Endothelial cell of umbilical vein (primary cell): ENCODE results near the gene IFI6. TPM values are rescaled to one million over a fixed set of nuclear protein-coding genes. Genes with fewer than 3 reads are reported as not detected.

Experiments used
- BruUV-seq: library from RNA; stranded (reverse); fragments of 400-500 nt; replicated peaks from 2 replicates; lab custom pipeline; 2021; lab: Mats Ljungman, UMichigan
- CTCF ChIA-PET: fragments of 300-600, 350-600 bp; sonication (Branson Sonifier 250); formaldehyde crosslinking; loops from one replicate; lab custom pipeline; 2021; ENCODE audit warnings: antibody characterized with exemption, inconsistent platforms; lab: Charles Lee
- POLR2A ChIA-PET: fragments of 300-600, 350-600 bp; sonication (Branson Sonifier 250); formaldehyde crosslinking; loops from one replicate; lab custom pipeline; 2021; ENCODE audit warnings: antibody characterized with exemption, inconsistent platforms; lab: Charles Lee
- DNase-seq: peaks from one replicate; pipeline ENCODE4 v3.0.0-alpha.2; 2011; ENCODE audit warnings: low read depth, low spot score
- FAIRE-seq: peaks from 2 replicates; lab custom pipeline; 2011; peaks lifted over from hg19 to GRCh38; lab: Jason Lieb, UNC
- H2AFZ ChIP-seq: 2 replicates; pipeline ENCODE4 v1.6.0; 2012; ENCODE audit warnings: low read depth, low read length, control low read depth, inconsistent platforms
- H3K27ac ChIP-seq: 2 replicates; pipeline ENCODE4 v1.5.1; 2011; ENCODE audit warnings: low read depth, mild to moderate bottlenecking, control low read depth, low read length, moderate library complexity; ENCODE audit not compliant: insufficient read depth
- H3K27me3 ChIP-seq, 2 experiments: 2 replicates each; pipeline versions ENCODE4 v1.6.0 to v1.6.1; 2011; ENCODE audit warnings: low read length in 2 of 2, mixed read lengths in 1 of 2; ENCODE audit not compliant: control insufficient read depth in 2 of 2, insufficient read depth in 2 of 2
- H3K36me3 ChIP-seq, 2 experiments: 2 replicates in 1 of 2; 3 replicates in 1 of 2; pipeline ENCODE4 v1.5.1; 2011; ENCODE audit warnings: low read length in 2 of 2, mild to moderate bottlenecking in 1 of 2, moderate library complexity in 1 of 2; ENCODE audit not compliant: control insufficient read depth in 2 of 2, insufficient read depth in 2 of 2; ENCODE audit errors: extremely low read depth in 1 of 2
- H3K4me1 ChIP-seq: 3 replicates; pipeline ENCODE4 v1.5.1; 2011; ENCODE audit warnings: mild to moderate bottlenecking, low read length; ENCODE audit not compliant: control insufficient read depth, insufficient read depth; ENCODE audit errors: extremely low read depth
- H3K4me2 ChIP-seq: 2 replicates; pipeline ENCODE4 v1.6.1; 2011; ENCODE audit warnings: low read length, control low read depth, mixed read lengths; ENCODE audit not compliant: insufficient read depth
- H3K4me3 ChIP-seq, 3 experiments: fragments of 200-600 bp in 1 of 3; sonication (generic), shearing (Covaris generic) in 1 of 3; replicated peaks in 1 of 3; 2 replicates each; pipeline ENCODE4 v1.5.1; 2011 to 2016; ENCODE audit warnings: control low read depth in 3 of 3, low read length in 3 of 3, mild to moderate bottlenecking in 2 of 3, inconsistent platforms in 1 of 3, low read depth in 1 of 3, moderate library complexity in 1 of 3; ENCODE audit not compliant: insufficient read depth in 1 of 3
- H3K79me2 ChIP-seq: 2 replicates; pipeline ENCODE4 v1.6.0; 2012; ENCODE audit warnings: low read length, inconsistent platforms; ENCODE audit not compliant: control insufficient read depth, insufficient read depth
- H3K9ac ChIP-seq: replicated peaks from 2 replicates; pipeline ENCODE3; 2011; ENCODE audit warnings: low read length, control low read depth; ENCODE audit not compliant: insufficient read depth; ENCODE audit errors: extremely low read depth
- H3K9me1 ChIP-seq: replicated peaks from 3 replicates; pipeline ENCODE4 v1.6.0; 2011; ENCODE audit warnings: mild to moderate bottlenecking, low read length; ENCODE audit not compliant: control insufficient read depth, insufficient read depth; ENCODE audit errors: extremely low read depth
- H3K9me3 ChIP-seq: replicated peaks from 2 replicates; pipeline ENCODE4 v1.5.1; 2012; ENCODE audit warnings: low read length, inconsistent platforms; ENCODE audit not compliant: control insufficient read depth, insufficient read depth
- H4K20me1 ChIP-seq: replicated peaks from 2 replicates; pipeline ENCODE3; 2011; ENCODE audit warnings: mild to moderate bottlenecking, low read length; ENCODE audit not compliant: control insufficient read depth, insufficient read depth; ENCODE audit errors: extremely low read depth
- CTCF ChIP-seq, 2 donors: IDR thresholded peaks; 1 replicate in 1 of 2; 2 replicates in 1 of 2; pipeline ENCODE4 v1.5.1; 2011; ENCODE audit warnings: low read length in 2 of 2, mild to moderate bottlenecking in 2 of 2, moderate library complexity in 2 of 2, control low read depth in 1 of 2, inconsistent platforms in 1 of 2, low read depth in 1 of 2; ENCODE audit not compliant: insufficient read depth in 1 of 2; ENCODE audit errors: extremely low read depth in 1 of 2
- EZH2 ChIP-seq: IDR thresholded peaks from 2 replicates; pipeline ENCODE4 v1.6.1; 2012; ENCODE audit warnings: borderline replicate concordance, low read depth, mild to moderate bottlenecking, moderate library complexity, low read length, inconsistent platforms; ENCODE audit not compliant: severe bottlenecking
- FOS ChIP-seq: IDR thresholded peaks from 2 replicates; pipeline ENCODE4 v1.6.1; 2011; ENCODE audit warnings: mild to moderate bottlenecking, low read length, moderate library complexity, borderline replicate concordance; ENCODE audit not compliant: insufficient read depth
- GATA2 ChIP-seq: IDR thresholded peaks from 2 replicates; pipeline ENCODE4 v1.7.0; 2011; ENCODE audit warnings: low read depth, mild to moderate bottlenecking, moderate library complexity, mixed read lengths, low read length; ENCODE audit not compliant: insufficient read length, insufficient read depth
- JUN ChIP-seq: IDR thresholded peaks from 2 replicates; pipeline ENCODE4 v1.6.1; 2011; ENCODE audit warnings: borderline replicate concordance, low read depth; ENCODE audit not compliant: insufficient read length, insufficient read depth
- MAX ChIP-seq: IDR thresholded peaks from 2 replicates; pipeline ENCODE4 v1.6.1; 2011; ENCODE audit not compliant: insufficient read depth, insufficient read length
- MYC ChIP-seq: IDR thresholded peaks from one replicate; pipeline ENCODE4 v1.6.1; 2011; ENCODE audit warnings: mild to moderate bottlenecking, low read depth, low read length
- POLR2A ChIP-seq: IDR thresholded peaks from 2 replicates; pipeline ENCODE4 v1.6.1; 2012; ENCODE audit warnings: low read depth, mild to moderate bottlenecking, control low read depth, low read length
- POLR2AphosphoS5 ChIP-seq: IDR thresholded peaks from 2 replicates; pipeline ENCODE4 v1.6.1; 2012; ENCODE audit warnings: low read depth, mild to moderate bottlenecking, control low read depth, low read length, moderate library complexity; ENCODE audit not compliant: insufficient read depth
- dilution Hi-C: fragments of 300-500 bp; cut with MboI; formaldehyde crosslinking; loops from one replicate; pipeline ENCODE4 v1.15.0; 2019; ENCODE audit warnings: low sequenced_read_pairs; ENCODE audit not compliant: extremely low pct_ligation_motif_present
- intact Hi-C: fragments of 100-400 bp; cut with micrococcal nuclease; formaldehyde crosslinking; loops from one replicate; pipeline ENCODE4 v1.10.0; 2022
- polyA plus RNA-seq, 4 experiments: library from polyadenylated mRNA; depleted of rRNA in 3 of 4; stranded (reverse) in 3 of 4; unstranded in 1 of 4; fragments of >200 nt; gene quantifications; 2 replicates each; pipeline versions ENCODE4 v1.2.1 to v1.2.3, GENCODE V29; 2011 to 2012; ENCODE audit warnings: missing spikeins in 1 of 4
- total RNA-seq: library from RNA; stranded (reverse); gene quantifications from 2 replicates; pipeline ENCODE4 v1.2.3, GENCODE V29; 2021

The IFI6 gene
- total and polyA plus RNA-seq, 2 donors (not counting 3 experiments of a cell fraction or from before 2014, with no cell fraction given): 28.4 to 47.9 TPM

- no peaks in the 10 kb centered on the region for H3K79me2 ChIP-seq
- no peak overlapping the region for H3K4me3 ChIP-seq
- no peak overlapping the region for H3K9ac ChIP-seq
- no peak overlapping the region for H3K27ac ChIP-seq
- H3K9me1 ChIP-seq: no peaks in the 10 kb centered on the region
- H3K36me3 ChIP-seq: no peaks in the 10 kb centered on the region
- peak overlapping the region; percentile 66 for H2AFZ ChIP-seq
- H4K20me1 ChIP-seq: no peaks in the 10 kb centered on the region
- no peaks in the 10 kb centered on the region for H3K9me3 ChIP-seq
- no peaks in the 10 kb centered on the region for H3K27me3 ChIP-seq
- TF ChIP-seq CTCF (IDR thresholded peaks at IDR 0.05; ENCODE audit: extremely low read depth in 1 of 2, insufficient read depth in 1 of 2, low read depth in 1 of 2, low read length in 2 of 2): peak; percentile 80 to 85
- no peak for TF ChIP-seq MYC
- CTCF ChIA-PET: interaction anchor here (0.6 to 8.6 kb wide), 32 partner anchors 9 to 366 kb away, joined by 3 to 306 read pairs (median 6); partner anchors contain the start of genes AHDC1, FAM76A, IFI6 and STX12
- dilution Hi-C loops (no loop called here), intact Hi-C loops (loop anchor here (1.0 to 5.0 kb wide), 5 partner anchors 19 to 361 kb away; partner anchors contain the start of gene GPR3)
- H3K4me1 ChIP-seq: peaks cover 14% of the 10 kb centered on the region
- POLR2A ChIA-PET: no interaction called here
- BruUV-seq: no TSS peak
- peak; percentile 83 for DNase-seq
- H3K4me2 ChIP-seq: no peak overlapping the region
- peak; percentile 95 for FAIRE-seq
Measured at GRCh38 chr1:27662707-27663393, 9.1 kb downstream of the IFI6 start.

GRCh38 chr1:27662261-27662660 lies 9.7 kb downstream of the IFI6 start:
- H3K4me1 ChIP-seq: peaks cover 14% of the 10 kb centered on the region
- H3K36me3 ChIP-seq: no peaks in the 10 kb centered on the region
- peak overlapping the region; percentile 66 for H2AFZ ChIP-seq
- dilution Hi-C loops: no loop called here
- H3K27ac ChIP-seq: no peak overlapping the region
- FAIRE-seq (no peak), DNase-seq (no peak)
- H3K79me2 ChIP-seq: no peaks in the 10 kb centered on the region
- TF ChIP-seq MYC (no peak), EZH2 (no peak), POLR2AphosphoS5 (no peak), FOS (no peak), CTCF (IDR thresholded peaks at IDR 0.05; ENCODE audit: extremely low read depth in 1 of 2, insufficient read depth in 1 of 2, low read depth in 1 of 2, low read length in 2 of 2) (no peak), MAX (no peak), JUN (no peak), GATA2 (no peak), POLR2A (no peak)
- ChIA-PET CTCF (interaction anchor here (0.9 to 8.6 kb wide), 18 partner anchors 10 to 366 kb away, joined by 3 to 306 read pairs (median 9); partner anchors contain the start of genes AHDC1, FAM76A, IFI6 and STX12), POLR2A (no interaction called here)
- H3K9me1 ChIP-seq: no peaks in the 10 kb centered on the region
- H3K27me3 ChIP-seq: no peaks in the 10 kb centered on the region
- no peak overlapping the region for H3K4me2 ChIP-seq
- no TSS peak for BruUV-seq
- H3K9me3 ChIP-seq: no peaks in the 10 kb centered on the region
- intact Hi-C loops: loop anchor here (5.0 kb wide), 1 partner anchor 360 kb away; no protein-coding TSS in a partner anchor
- no peak overlapping the region for H3K4me3 ChIP-seq
- no peak overlapping the region for H3K9ac ChIP-seq
- no peaks in the 10 kb centered on the region for H4K20me1 ChIP-seq
